Tibial artery (tissue), 4 donors: ENCODE data around the gene ECSCR.
"Not testable (repeated sequence)": the region's sequence is repeated elsewhere in the genome, so short reads cannot be mapped to it uniquely, and the experiment has no call there.

Experiments used
- DNase-seq, 2 donors: peaks; one replicate each; pipeline ENCODE4 v3.0.0-alpha.2; 2019
- H3K27ac ChIP-seq, 2 donors: fragments of 200-600 bp; sonication (generic) in 1 of 2; 1 replicate in 1 of 2; 2 replicates in 1 of 2; pipeline ENCODE4 v1.5.1; 2018 to 2019; ENCODE audit warnings: mild to moderate bottlenecking in 1 of 2
- H3K27me3 ChIP-seq, 2 donors: fragments of 200-600 bp; sonication (generic) in 1 of 2; one replicate each; pipeline versions ENCODE4 v1.5.1 to v1.6.0; 2016 to 2019
- H3K36me3 ChIP-seq, 3 donors: fragments of 200-600 bp; sonication (generic) in 2 of 3; one replicate each; pipeline ENCODE4 v1.5.1; 2016 to 2019; ENCODE audit warnings: mild to moderate bottlenecking in 2 of 3
- H3K4me1 ChIP-seq, 4 donors: fragments of 200-600 bp; sonication (generic) in 2 of 4; 1 replicate in 3 of 4; 2 replicates in 1 of 4; pipeline ENCODE4 v1.5.1; 2016 to 2019
- H3K4me3 ChIP-seq, 2 donors: fragments of 200-600 bp; sonication (generic) in 1 of 2; 1 replicate in 1 of 2; 2 replicates in 1 of 2; pipeline ENCODE4 v1.5.1; 2018 to 2019; ENCODE audit warnings: mild to moderate bottlenecking in 2 of 2
- H3K9me3 ChIP-seq, 3 donors: fragments of 200-600 bp; sonication (generic) in 1 of 3; one replicate each; pipeline ENCODE4 v1.5.1; 2016 to 2019
- intact Hi-C: fragments of 100-400 bp; cut with DNase I; formaldehyde crosslinking; loops from one replicate; pipeline ENCODE4 v1.15.0; 2023; ENCODE audit warnings: low total_unique reads
- TF ChIP-seq, protein P1 (sequence below), 2 experiments: fragments of 200-600 bp in 1 of 2; fragments of 450-650 bp in 1 of 2; IDR thresholded peaks; one replicate each; pipeline ENCODE4 v1.5.1; 2017 to 2019; ENCODE audit warnings: antibody characterized with exemption in 2 of 2, mild to moderate bottlenecking in 1 of 2, moderate library complexity in 1 of 2

Gene ECSCR

DNA sequence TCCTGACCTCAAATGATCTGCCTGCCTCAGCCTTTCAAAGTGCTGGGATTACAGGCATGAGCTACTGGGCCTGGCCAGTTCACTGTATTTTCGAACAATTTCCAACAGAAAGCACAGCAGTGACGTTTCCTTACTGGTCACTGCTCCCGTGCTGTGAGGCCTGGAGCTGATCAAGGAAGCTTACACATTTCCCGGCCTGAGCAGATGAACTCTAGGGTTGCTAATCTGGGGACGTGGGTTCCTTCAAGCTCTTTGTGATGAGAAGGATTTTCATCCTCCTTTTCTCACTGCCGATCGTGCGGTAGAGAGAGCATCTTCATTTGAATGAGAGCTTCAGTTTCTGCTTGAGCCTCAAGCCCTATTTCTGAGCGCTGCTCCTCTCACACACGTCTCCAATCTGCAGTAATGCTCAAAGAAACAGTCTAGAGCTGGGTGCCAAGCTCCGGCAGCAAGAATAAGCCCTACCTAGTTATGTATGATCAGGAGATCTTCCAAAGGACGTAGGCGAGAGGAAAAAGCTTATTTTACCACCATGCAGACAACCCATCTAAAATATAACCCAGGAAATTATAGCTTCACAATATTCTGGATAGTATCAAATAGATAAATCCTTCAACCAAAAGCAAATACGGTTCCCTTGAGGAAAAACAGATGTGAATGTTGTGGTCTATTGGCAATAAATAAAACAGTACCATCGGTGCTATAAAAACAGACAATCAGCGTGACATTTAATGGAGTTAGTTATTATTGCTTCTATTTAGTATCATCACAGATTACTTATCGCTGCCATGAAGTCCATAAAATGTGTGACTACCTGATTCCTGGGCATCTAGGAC is 51.3 kb downstream of the ECSCR start:
- intact Hi-C loops, result no loop called here
- Histone ChIP-seq H3K4me3 (no peak overlapping the region), H3K27me3 (no peaks in the 10 kb centered on the region), H3K4me1 (peaks cover 0 to 37% (median 14%) of the 10 kb centered on the region in 4 donors), H3K27ac (peak overlapping the region; percentile 58 to 64), H3K9me3 (no peaks in the 10 kb centered on the region), H3K36me3 (peaks cover 9 to 21% (median 14%) of the 10 kb centered on the region in 3 donors)
- TF ChIP-seq, protein P1, sequence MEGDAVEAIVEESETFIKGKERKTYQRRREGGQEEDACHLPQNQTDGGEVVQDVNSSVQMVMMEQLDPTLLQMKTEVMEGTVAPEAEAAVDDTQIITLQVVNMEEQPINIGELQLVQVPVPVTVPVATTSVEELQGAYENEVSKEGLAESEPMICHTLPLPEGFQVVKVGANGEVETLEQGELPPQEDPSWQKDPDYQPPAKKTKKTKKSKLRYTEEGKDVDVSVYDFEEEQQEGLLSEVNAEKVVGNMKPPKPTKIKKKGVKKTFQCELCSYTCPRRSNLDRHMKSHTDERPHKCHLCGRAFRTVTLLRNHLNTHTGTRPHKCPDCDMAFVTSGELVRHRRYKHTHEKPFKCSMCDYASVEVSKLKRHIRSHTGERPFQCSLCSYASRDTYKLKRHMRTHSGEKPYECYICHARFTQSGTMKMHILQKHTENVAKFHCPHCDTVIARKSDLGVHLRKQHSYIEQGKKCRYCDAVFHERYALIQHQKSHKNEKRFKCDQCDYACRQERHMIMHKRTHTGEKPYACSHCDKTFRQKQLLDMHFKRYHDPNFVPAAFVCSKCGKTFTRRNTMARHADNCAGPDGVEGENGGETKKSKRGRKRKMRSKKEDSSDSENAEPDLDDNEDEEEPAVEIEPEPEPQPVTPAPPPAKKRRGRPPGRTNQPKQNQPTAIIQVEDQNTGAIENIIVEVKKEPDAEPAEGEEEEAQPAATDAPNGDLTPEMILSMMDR (IDR thresholded peaks at IDR 0.05), result no peak
- DNase-seq, result peak in 1 of 2 donors; percentile 76

DNA sequence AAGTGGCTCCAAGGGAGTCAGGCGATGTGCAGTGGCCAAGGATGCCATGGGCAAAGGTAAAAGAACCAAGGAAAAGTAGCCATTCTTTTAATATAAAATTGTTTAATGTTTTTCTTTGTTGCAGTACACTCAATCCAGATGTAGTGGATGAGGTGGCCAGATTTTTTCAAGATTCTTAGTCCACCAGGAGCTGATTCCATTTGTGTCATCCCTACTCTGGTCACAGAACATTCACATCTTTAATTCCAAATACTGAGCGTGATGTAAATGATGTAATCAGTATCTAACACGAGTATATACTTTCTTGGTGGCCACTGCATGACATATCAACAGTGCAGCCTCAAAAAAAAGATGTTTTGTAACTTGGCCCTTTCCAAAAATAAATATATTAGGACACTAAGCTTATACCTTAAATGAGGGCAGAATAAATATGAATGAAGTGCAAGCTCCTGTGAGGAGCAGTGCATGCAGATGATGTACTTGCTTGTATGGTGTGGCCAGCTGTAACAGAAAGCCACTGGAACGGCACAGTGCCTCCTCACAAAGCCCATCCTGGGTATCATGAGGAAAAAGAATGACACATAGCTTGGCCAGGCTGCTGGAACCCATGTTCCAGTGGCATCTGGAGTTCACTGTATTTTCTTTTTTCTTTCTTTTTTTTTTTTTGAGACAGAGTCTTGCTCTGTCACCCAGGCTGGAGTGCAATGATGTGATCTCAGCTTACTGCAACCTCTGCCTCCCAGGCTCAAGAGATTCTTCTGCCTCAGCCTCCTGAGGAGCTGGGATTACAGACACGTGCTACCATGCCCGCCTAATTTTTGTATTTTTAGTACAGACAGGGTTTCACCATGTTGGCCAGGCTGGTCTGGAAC is 52.2 kb downstream of the ECSCR start:
- peaks cover 9 to 21% (median 14%) of the 10 kb centered on the region in 3 donors for H3K36me3 ChIP-seq
- TF ChIP-seq, protein P1 (IDR thresholded peaks at IDR 0.05), result no peak
- no peaks in the 10 kb centered on the region for H3K9me3 ChIP-seq
- H3K4me1 ChIP-seq, result peaks cover 0 to 28% (median 9%) of the 10 kb centered on the region in 4 donors
- no peak overlapping the region for H3K4me3 ChIP-seq
- no peak for DNase-seq
- intact Hi-C loops, result no loop called here
- no peaks in the 10 kb centered on the region for H3K27me3 ChIP-seq
- H3K27ac ChIP-seq, result peak overlapping the region; percentile 58 to 64

DNA sequence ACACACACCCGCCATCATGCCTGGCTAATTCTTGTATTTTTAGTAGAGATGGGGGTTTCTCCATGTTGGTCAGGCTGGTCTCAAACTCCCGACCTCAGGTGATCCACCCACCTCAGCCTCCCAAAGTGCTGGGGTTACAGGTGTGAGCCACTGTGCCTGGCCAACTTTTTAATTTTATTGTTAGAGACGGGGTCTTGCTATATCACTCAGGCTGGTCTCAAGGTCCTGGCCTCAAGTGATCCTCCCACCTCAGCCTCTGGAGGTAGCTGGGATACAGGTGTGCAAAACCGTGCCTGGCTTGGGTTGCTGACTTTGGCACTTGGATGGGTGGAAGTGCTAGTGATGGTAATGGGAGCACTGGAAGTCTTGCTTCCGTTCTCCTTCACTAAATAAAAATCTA is 53.4 kb downstream of the ECSCR start:
- peaks cover 0 to 25% (median 10%) of the 10 kb centered on the region in 4 donors for H3K4me1 ChIP-seq
- H3K27ac ChIP-seq, intact Hi-C loops: not testable (repeated sequence)

GRCh38 chr5:139408191-139408590 is 54.4 kb downstream of the ECSCR start:
- Histone ChIP-seq H3K27ac (no peak overlapping the region), H3K4me1 (peaks cover 0 to 28% (median 14%) of the 10 kb centered on the region in 4 donors), H3K9me3 (no peaks in the 10 kb centered on the region), H3K4me3 (no peak overlapping the region), H3K27me3 (no peaks in the 10 kb centered on the region), H3K36me3 (peaks cover 3 to 13% (median 5%) of the 10 kb centered on the region in 3 donors)
- no peak for DNase-seq
- intact Hi-C loops, result no loop called here
- TF ChIP-seq, protein P1 (IDR thresholded peaks at IDR 0.05), result no peak

More for the DNA sequence above, 53.4 kb downstream of the ECSCR start:
- not testable (repeated sequence) for H3K4me3 ChIP-seq, H3K9me3 ChIP-seq, DNase-seq, H3K27me3 ChIP-seq
- peaks cover 9 to 21% (median 12%) of the 10 kb centered on the region in 3 donors for H3K36me3 ChIP-seq

- intact Hi-C loops, result no loop called here
- no peak overlapping the region for H3K27ac ChIP-seq
- no peaks in the 10 kb centered on the region for H3K9me3 ChIP-seq
- peaks cover 0 to 34% (median 17%) of the 10 kb centered on the region in 4 donors for H3K4me1 ChIP-seq
- TF ChIP-seq, protein P1 (IDR thresholded peaks at IDR 0.05), result no peak
- H3K4me3 ChIP-seq, result no peak overlapping the region
- DNase-seq, result no peak
- H3K27me3 ChIP-seq, result no peaks in the 10 kb centered on the region
- H3K36me3 ChIP-seq, result peaks cover 0 to 6% (median 0%) of the 10 kb centered on the region in 3 donors
Measured at GRCh38 chr5:139407517-139407916, 55.0 kb downstream of the ECSCR start.
